ENCODE measurements around the gene KCNV2. TPM values are rescaled to one million over a fixed set of nuclear protein-coding genes. Genes with fewer than 3 reads are reported as not detected.

Gene KCNV2
- total RNA-seq, 2 donors from 2014 or later = not detected

- DNase-seq = no peak
- no peak overlapping the region for H3K4me3 Mint-ChIP-seq
- no peaks in the 10 kb centered on the region for H3K9me3 ChIP-seq (ENCODE audit: control insufficient read depth, low read length, poor library complexity, severe bottlenecking)
- H3K36me3 Mint-ChIP-seq (ENCODE audit: low read depth) = no peaks in the 10 kb centered on the region
- H3K27ac Mint-ChIP-seq = no peak overlapping the region
- peaks cover 4% of the 10 kb centered on the region for H3K4me1 Mint-ChIP-seq
- ATAC-seq = no peak
- H3K27me3 Mint-ChIP-seq = no peaks in the 10 kb centered on the region
Observed at GRCh38 chr9:2725898-2726649, 8.8 kb downstream of the KCNV2 start.

GRCh38 chr9:2726650-2727340, 9.5 kb downstream of the KCNV2 start:
- ATAC-seq = no peak
- Mint-ChIP-seq H3K4me3 (no peak overlapping the region), H3K27me3 (no peaks in the 10 kb centered on the region), H3K4me1 (peaks cover 4% of the 10 kb centered on the region), H3K27ac (no peak overlapping the region), H3K36me3 (ENCODE audit: low read depth) (no peaks in the 10 kb centered on the region)
- no peaks in the 10 kb centered on the region for H3K9me3 ChIP-seq (ENCODE audit: control insufficient read depth, low read length, poor library complexity, severe bottlenecking)
- DNase-seq = no peak

GRCh38 chr9:2727374-2727773, 10.1 kb downstream of the KCNV2 start:
- Mint-ChIP-seq H3K4me1 (peaks cover 4% of the 10 kb centered on the region), H3K27me3 (no peaks in the 10 kb centered on the region), H3K4me3 (no peak overlapping the region)

GRCh38 chr9:2727966-2728613, 10.8 kb downstream of the KCNV2 start:
- Mint-ChIP-seq H3K4me1 (peaks cover 4% of the 10 kb centered on the region), H3K27me3 (no peaks in the 10 kb centered on the region), H3K4me3 (no peak overlapping the region), H3K36me3 (ENCODE audit: low read depth) (no peaks in the 10 kb centered on the region), H3K27ac (no peak overlapping the region)
- no peak for DNase-seq
- ATAC-seq = peak; percentile 44
- H3K9me3 ChIP-seq (ENCODE audit: control insufficient read depth, low read length, poor library complexity, severe bottlenecking) = no peaks in the 10 kb centered on the region

More at GRCh38 chr9:2727374-2727773, 10.1 kb downstream of the KCNV2 start:
- ATAC-seq = no peak
- H3K9me3 ChIP-seq (ENCODE audit: control insufficient read depth, low read length, poor library complexity, severe bottlenecking) = no peaks in the 10 kb centered on the region
- DNase-seq = no peak
- H3K27ac Mint-ChIP-seq = no peak overlapping the region
- no peaks in the 10 kb centered on the region for H3K36me3 Mint-ChIP-seq (ENCODE audit: low read depth)

- no peaks in the 10 kb centered on the region for H3K27me3 Mint-ChIP-seq
- peaks cover 4% of the 10 kb centered on the region for H3K4me1 Mint-ChIP-seq
- ATAC-seq (no peak), DNase-seq (no peak)
- no peak overlapping the region for H3K27ac Mint-ChIP-seq
- H3K4me3 Mint-ChIP-seq = no peak overlapping the region
- H3K9me3 ChIP-seq (ENCODE audit: control insufficient read depth, low read length, poor library complexity, severe bottlenecking) = no peaks in the 10 kb centered on the region
- H3K36me3 Mint-ChIP-seq (ENCODE audit: low read depth) = no peaks in the 10 kb centered on the region
Observed at GRCh38 chr9:2729003-2729402, 11.7 kb downstream of the KCNV2 start.

- H3K9me3 ChIP-seq (ENCODE audit: control insufficient read depth, low read length, poor library complexity, severe bottlenecking) = no peaks in the 10 kb centered on the region
- Mint-ChIP-seq H3K4me3 (no peak overlapping the region), H3K36me3 (ENCODE audit: low read depth) (no peaks in the 10 kb centered on the region), H3K4me1 (peaks cover 4% of the 10 kb centered on the region), H3K27ac (no peak overlapping the region), H3K27me3 (no peaks in the 10 kb centered on the region)
- ATAC-seq = no peak
- no peak for DNase-seq
Observed at GRCh38 chr9:2729721-2730120, 12.4 kb downstream of the KCNV2 start.

GRCh38 chr9:2730971-2731370, 13.7 kb downstream of the KCNV2 start:
- Mint-ChIP-seq H3K4me3 (no peak overlapping the region), H3K27ac (no peak overlapping the region), H3K27me3 (no peaks in the 10 kb centered on the region), H3K36me3 (ENCODE audit: low read depth) (no peaks in the 10 kb centered on the region), H3K4me1 (peaks cover 4% of the 10 kb centered on the region)
- ATAC-seq (no peak), DNase-seq (no peak)
- no peaks in the 10 kb centered on the region for H3K9me3 ChIP-seq (ENCODE audit: control insufficient read depth, low read length, poor library complexity, severe bottlenecking)

GRCh38 chr9:2732492-2732891, 15.2 kb downstream of the KCNV2 start:
- no peaks in the 10 kb centered on the region for H3K36me3 Mint-ChIP-seq (ENCODE audit: low read depth)
- ATAC-seq = no peak
- H3K9me3 ChIP-seq (ENCODE audit: control insufficient read depth, low read length, poor library complexity, severe bottlenecking) = no peaks in the 10 kb centered on the region
- H3K27me3 Mint-ChIP-seq = no peaks in the 10 kb centered on the region
- no peak overlapping the region for H3K27ac Mint-ChIP-seq
- no peak overlapping the region for H3K4me3 Mint-ChIP-seq
- peaks cover 4% of the 10 kb centered on the region for H3K4me1 Mint-ChIP-seq
- DNase-seq = no peak

GRCh38 chr9:2740616-2741015, 23.3 kb downstream of the KCNV2 start:
- Mint-ChIP-seq H3K27ac (no peak overlapping the region), H3K36me3 (ENCODE audit: low read depth) (peaks cover 5% of the 10 kb centered on the region)

GRCh38 chr9:2741441-2742158, 24.3 kb downstream of the KCNV2 start:
- no peak overlapping the region for H3K4me3 Mint-ChIP-seq
- DNase-seq = no peak
- H3K36me3 Mint-ChIP-seq (ENCODE audit: low read depth) = peaks cover 5% of the 10 kb centered on the region
- no peak for ATAC-seq
- H3K27me3 Mint-ChIP-seq = no peaks in the 10 kb centered on the region
- H3K4me1 Mint-ChIP-seq = no peaks in the 10 kb centered on the region
- H3K27ac Mint-ChIP-seq = no peak overlapping the region
- no peaks in the 10 kb centered on the region for H3K9me3 ChIP-seq (ENCODE audit: control insufficient read depth, low read length, poor library complexity, severe bottlenecking)

More at GRCh38 chr9:2740616-2741015, 23.3 kb downstream of the KCNV2 start:
- ATAC-seq (no peak), DNase-seq (no peak)
- Mint-ChIP-seq H3K4me3 (no peak overlapping the region), H3K4me1 (no peaks in the 10 kb centered on the region), H3K27me3 (no peaks in the 10 kb centered on the region)
- H3K9me3 ChIP-seq (ENCODE audit: control insufficient read depth, low read length, poor library complexity, severe bottlenecking) = no peaks in the 10 kb centered on the region

GRCh38 chr9:2742214-2742613, 24.9 kb downstream of the KCNV2 start:
- H3K9me3 ChIP-seq (ENCODE audit: control insufficient read depth, low read length, poor library complexity, severe bottlenecking) = no peaks in the 10 kb centered on the region
- Mint-ChIP-seq H3K27ac (no peak overlapping the region), H3K4me3 (no peak overlapping the region), H3K4me1 (no peaks in the 10 kb centered on the region), H3K27me3 (no peaks in the 10 kb centered on the region), H3K36me3 (ENCODE audit: low read depth) (peaks cover 5% of the 10 kb centered on the region)
- no peak for DNase-seq
- no peak for ATAC-seq

GRCh38 chr9:2743937-2744529, 26.7 kb downstream of the KCNV2 start:
- H3K4me1 Mint-ChIP-seq = no peaks in the 10 kb centered on the region
- no peaks in the 10 kb centered on the region for H3K9me3 ChIP-seq (ENCODE audit: control insufficient read depth, low read length, poor library complexity, severe bottlenecking)
- peaks cover 5% of the 10 kb centered on the region for H3K36me3 Mint-ChIP-seq (ENCODE audit: low read depth)
- H3K4me3 Mint-ChIP-seq = no peak overlapping the region
- H3K27ac Mint-ChIP-seq = no peak overlapping the region
- ATAC-seq (no peak), DNase-seq (no peak)
- no peaks in the 10 kb centered on the region for H3K27me3 Mint-ChIP-seq

Data from T-helper 17 cell (primary cell).